DMS53 (cell line): ENCODE measurements around the gene ZBTB3.

ENCODE experiments used
- DNase-seq: peaks from one replicate; lab custom pipeline; 2025; lab: John Stamatoyannopoulos, UW

Gene ZBTB3

GRCh38 chr11:62753736-62754603 lies at the start of gene ZBTB3:
Gene ZBTB3 (minus strand): TSS chr11:62754160. CDS start chr11:62753664, 496 bp downstream.
- DNase-seq: peak; percentile 100

GRCh38 chr11:62801071-62801470 lies 47.1 kb upstream of the ZBTB3 start:
- no peak for DNase-seq

DNA sequence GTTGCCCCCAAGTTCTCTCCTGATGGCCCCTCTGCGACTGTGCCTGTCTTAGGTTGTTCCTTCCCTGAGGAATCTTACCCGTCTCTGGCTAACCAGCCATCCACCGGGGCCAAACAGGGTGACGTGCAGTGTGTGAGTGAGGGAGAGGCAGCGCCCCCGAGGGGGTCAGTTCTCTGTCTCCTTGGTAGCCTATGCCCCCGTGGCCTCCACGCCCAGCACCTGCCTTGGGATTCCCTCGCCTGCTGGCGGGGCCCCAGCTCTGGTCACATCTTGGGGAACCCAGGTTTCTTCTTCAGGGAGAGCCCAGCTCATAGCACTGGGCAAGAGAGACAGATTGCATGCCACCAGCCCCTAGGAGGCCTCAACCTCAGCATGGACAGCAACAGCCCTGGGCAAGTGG lies 45.5 kb upstream of the ZBTB3 start:
- no peak for DNase-seq

DNA sequence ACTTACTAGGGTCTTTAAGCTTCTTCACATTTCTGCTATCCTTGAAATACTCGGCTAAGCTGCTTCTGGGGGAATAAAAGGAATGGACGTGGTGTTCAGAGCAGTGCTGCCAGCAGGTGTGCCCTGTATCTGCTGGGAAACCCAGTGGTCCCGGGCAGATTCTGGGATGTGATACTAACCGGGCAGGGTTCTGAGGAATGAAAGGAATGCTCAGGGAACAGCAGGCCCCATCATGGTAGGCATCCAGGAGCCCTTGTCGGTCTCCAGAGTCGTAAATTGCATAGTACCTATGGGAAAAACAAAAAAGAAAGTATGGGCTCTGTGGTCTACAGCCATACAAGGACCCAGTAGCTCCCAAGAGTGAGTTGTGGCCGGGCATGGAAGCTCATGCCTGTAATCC lies 42.3 kb upstream of the ZBTB3 start:
- no peak for DNase-seq

- DNase-seq: no peak
Observed at GRCh38 chr11:62794201-62794775, 40.3 kb upstream of the ZBTB3 start.

DNA sequence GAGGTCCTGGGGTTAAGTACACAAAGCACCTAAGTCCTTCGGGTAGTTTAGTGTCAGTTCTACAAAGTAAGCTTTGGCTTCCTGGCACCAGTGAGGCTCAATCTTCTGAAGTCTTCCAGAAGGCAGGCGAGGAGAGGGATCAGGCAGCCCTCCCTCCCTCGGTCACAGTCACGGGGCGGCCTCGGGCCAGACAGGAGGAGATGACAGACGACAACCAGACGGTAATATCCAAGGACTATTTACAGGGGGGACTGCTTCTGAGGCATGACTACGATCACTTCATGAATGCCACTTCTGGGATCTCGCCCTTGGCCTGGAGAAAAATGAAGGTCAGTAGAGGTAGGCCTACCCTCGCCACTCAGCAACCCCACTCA lies 38.2 kb upstream of the ZBTB3 start:
- peak; percentile 68 for DNase-seq

- DNase-seq: peak; percentile 92
Observed at GRCh38 chr11:62791501-62792201, 37.7 kb upstream of the ZBTB3 start, which contains the start of gene TMEM223. Gene TMEM223 (minus strand): TSS chr11:62792006. CDS start chr11:62791994, 12 bp downstream.

- DNase-seq: no peak
Observed at GRCh38 chr11:62789576-62789975, 35.6 kb upstream of the ZBTB3 start.

DNA sequence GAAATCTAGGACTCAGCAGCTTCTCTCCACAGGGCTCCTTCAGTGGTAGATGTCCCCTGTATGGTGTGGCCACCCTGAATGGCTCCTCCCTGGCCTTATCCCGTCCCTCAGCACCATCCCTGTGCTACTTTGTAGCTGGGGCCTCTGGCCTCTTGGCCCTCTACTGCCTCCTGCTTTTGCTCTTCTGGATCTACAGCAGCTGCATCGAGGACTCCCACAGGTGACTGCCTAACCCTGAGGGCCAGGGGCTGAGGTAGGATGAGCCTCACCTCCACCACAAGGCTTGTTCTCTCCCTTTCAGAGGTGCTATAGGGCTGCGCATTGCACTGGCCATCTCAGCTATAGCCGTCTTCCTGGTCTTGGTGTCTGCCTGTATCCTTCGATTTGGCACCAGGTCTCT lies 35.0 kb upstream of the ZBTB3 start:
- DNase-seq: peak; percentile 29

DNA sequence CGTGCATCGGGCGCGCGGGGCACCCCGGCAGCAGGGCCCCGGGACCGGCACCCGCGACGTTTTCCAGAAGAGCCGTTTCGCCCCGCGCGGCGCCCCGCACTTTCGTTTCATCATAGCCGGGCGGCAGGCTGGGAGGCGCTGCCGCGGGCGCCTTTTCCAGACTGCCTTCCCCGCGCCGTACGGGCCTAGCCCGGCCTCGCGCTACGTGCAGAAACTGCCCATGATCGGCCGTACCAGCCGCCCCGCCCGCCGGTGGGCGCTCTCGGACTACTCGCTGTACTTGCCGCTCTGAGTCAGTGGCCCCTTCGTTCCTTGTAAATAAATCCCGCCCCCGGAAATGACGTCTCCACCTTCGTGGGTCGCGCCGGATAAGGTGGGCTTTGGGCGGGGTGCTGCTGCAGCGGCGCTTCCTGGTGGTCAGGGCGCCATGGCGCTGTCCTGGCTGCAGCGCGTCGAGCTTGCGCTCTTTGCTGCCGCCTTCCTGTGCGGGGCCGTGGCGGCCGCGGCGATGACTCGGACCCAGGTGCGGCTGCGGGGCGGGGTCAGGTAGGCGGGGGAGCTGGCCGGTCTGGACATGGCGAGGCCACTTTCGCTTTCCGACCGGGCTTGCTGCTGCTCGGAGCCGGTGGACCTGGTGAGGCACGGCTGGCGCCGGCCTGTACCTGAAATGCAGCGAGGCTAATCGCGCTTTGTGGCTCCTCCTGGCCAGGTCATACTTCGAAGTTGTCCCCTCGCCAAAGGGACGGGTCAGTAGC lies 33.2 kb upstream of the ZBTB3 start, which contains the start of gene TMEM179B:
Gene TMEM179B (plus strand): TSS at position 398 of the 755 bp plus-strand sequence. CDS start 30 bp downstream, at position 428.
- DNase-seq: peak; percentile 99

DNA sequence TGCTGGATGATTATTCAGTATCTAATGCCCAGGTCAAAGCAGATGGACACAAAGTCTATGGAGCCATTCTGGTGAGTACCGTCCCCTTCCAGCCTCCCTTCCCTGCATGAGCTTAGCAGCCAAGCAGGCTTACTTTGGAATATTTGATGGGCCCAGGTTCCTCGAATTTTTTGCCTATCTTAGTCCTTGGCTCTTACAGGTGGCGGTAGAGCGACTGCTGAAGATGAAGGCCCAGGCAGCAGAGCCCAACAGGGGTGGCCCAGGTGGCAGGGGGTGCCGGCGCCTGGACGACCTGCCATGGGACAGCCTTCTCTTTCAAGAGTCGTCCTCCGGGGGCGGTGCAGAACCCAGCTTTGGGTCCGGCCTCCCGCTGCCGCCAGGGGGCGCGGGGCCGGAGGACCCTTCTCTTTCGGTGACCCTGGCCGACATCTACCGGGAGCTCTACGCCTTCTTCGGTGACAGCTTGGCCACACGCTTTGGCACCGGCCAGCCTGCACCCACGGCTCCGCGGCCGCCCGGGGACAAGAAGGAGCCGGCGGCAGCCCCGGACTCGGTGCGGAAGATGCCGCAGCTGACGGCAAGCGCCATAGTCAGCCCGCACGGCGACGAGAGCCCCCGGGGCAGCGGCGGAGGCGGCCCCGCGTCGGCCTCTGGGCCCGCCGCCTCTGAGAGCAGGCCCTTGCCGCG lies 32.5 kb upstream of the ZBTB3 start:
- peak; percentile 93 for DNase-seq

DNA sequence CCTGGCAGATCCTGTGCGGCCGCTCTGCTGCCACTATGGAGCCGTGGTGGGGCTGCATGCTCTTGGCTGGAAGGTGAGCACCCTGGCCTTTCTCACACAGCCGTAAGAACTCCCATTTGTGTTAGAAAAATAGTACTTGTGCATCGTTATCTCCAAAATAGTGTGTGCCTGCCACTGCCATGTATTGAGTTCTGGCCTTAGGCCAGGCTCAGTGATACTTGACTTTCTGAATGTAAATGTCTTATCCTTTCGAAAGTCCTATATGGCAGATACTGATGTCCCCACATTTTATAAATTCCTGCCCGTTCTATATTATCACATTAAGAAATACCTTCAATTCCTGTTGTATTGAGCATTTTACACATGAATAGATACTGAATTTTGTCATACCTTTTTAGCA lies 28.8 kb upstream of the ZBTB3 start:
- DNase-seq: no peak

- DNase-seq: peak; percentile 18
Observed at GRCh38 chr11:62778441-62778840, 24.5 kb upstream of the ZBTB3 start.

- no peak for DNase-seq
Observed at GRCh38 chr11:62777389-62777788, 23.4 kb upstream of the ZBTB3 start.

DNA sequence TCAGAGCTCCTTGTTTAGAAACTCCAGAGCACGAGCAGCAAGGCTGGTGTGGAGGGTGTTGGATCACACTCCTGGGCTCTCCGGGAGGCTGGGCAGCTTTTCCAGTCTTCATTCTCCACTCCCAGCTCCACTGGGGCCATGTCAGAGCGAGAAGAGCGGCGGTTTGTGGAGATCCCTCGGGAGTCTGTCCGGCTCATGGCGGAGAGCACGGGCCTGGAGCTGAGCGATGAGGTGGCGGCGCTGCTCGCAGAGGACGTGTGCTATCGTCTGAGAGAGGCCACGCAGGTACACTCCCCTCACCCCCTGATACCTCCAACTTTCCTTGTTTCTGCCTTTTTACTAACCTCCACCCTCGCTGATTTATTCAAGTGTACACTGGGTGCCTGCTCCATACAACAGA lies 21.7 kb upstream of the ZBTB3 start:
- DNase-seq: no peak

DNA sequence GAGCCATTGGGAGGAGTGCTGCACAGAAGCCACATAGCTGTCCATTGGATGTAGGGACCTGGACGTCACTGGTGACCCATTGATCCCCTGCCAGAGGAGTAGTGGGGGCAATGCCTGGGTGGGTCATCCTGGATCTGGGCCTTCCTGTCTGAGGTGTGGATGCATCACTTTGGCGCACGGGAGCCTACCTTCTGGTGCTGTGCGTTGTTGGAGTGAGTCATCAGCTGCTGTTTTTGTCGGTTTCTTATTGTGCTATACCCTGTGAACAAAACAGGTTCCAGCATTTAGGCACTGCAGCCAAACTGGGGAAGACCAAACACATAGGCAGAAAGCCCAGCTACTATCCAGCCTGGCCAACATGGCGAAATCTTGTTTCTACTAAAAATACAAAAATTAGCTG lies 20.4 kb upstream of the ZBTB3 start:
- DNase-seq: no peak

- peak; percentile 99 for DNase-seq
Observed at GRCh38 chr11:62771144-62772021, 17.4 kb upstream of the ZBTB3 start, which contains the start of gene TAF6L. Gene TAF6L (plus strand): TSS chr11:62771396. CDS start chr11:62775784, 4,388 bp downstream.

- DNase-seq: peak; percentile 85
Observed at GRCh38 chr11:62770778-62771143, 16.8 kb upstream of the ZBTB3 start.

DNA sequence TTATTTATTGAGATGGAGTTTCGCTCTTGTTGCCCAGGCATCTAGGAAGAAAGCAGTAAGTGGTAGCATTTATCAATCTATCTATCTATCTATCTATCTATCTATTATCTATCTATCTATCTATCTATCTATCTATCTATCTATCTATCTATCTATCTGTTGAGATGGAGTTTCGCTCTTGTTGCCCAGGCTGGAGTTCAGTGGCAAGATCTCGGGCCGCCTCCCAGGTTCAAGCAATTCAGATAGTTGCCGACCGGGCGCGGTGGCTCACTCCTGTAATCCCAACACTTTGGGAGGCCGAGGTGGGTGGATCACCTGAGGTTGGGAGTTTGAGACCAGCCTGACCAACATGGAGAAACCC lies 6.9 kb upstream of the ZBTB3 start:
- DNase-seq: peak; percentile 46
